HG02884 (cell line): Measurements from ENCODE around the gene EXOC5.
A peak's percentile ranks its signal among the peaks of the same experiment; 100 is the strongest.
"Not testable (repeated sequence)": the region's sequence is repeated elsewhere in the genome, so short reads cannot be mapped to it uniquely, and the experiment has no call there.

Experiments used
- ATAC-seq: cut with Tn5 transposase; IDR thresholded peaks from one replicate; pipeline ENCODE4 v1.9.1; 2021; ENCODE audit warnings: mild to moderate bottlenecking, moderate library complexity; ENCODE audit not compliant: unreplicated experiment

EXOC5 gene

DNA sequence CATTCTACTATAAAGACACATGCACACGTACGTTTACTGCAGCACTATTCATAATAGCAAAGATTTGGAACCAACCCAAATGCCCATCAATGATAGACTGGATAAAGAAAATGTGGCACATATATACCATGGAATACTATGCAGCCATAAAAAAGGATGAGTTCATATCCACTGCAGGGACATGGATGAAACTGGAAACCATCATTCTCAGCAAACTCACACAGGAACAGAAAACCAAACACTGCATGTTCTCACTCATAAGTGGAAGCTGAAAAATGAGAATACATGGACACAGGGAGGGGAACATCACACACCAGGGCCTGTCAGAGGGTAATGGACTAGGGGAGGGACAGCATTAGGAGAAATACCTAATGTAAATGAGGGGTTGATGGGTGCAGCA is 10.5 kb downstream of the EXOC5 start:
- not testable (repeated sequence) for ATAC-seq

DNA sequence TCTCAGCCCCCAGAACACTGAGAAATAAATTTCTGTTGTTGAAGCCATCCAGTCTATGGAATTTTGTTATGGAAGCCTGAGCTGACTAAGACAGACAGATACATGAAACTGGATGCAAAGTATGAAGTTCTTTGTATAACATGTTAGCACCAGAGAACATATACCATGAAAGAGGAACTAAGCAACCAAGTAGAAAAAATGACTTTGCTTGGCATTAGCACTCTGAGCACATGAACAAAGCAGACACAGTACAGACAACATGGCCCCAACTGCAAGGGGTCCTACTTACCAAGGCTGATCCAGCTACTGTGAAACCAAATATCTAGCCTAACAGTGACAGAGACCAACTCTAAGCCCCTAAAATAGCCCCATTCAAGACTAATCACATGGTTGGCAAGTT is 13.8 kb downstream of the EXOC5 start:
- ATAC-seq = peak; percentile 87

DNA sequence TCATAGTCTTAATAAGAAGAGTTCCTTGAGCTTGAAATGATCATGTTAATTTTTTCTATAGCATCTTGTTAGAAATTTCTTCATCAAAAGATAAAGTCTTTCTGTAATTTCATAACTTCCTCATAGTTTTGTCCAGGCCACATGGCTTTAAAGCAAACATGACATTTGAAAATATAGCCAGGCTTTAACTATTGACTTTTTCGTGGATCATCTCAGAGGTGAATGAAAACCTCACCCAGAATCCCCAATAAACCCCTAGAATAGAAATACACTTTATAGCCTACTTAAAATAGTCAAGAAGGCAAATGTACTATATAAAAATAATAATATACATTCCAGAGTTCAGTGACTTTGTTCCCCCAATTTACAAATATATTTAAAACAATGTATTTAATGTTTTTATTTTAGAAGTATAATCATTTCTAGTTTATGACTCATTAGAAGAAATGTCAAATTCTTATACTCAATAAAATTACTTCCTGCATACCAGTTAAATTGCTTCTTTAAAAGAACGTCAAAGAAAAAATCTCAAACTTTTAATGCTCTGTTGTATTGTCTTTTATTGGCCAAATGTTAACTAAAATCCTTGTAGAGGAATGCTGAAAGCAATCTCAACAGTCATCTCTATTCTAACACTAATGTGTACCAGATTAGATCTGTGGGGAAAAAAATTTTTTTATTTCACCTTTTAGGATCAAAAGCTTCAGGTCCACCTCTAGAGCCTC is 21.6 kb downstream of the EXOC5 start:
- no peak for ATAC-seq

DNA sequence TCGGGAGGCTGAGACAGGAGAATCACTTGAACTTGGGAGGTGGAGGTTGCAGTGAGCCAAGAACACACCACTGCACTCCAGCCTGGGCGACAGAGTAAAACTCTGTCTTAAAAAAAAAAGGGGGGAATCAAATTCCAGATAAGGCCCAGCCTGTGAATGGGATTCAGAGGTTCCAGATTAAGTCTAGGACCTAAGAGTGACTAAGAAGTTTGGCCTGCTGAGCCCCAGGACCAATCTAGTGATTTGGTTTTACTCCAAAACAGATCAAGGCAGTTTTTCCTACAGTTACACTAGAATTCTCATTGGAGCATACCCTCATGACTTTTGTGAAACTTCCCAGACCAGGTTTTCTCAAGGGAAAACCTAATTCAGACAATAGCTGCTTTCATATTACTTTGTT is 22.8 kb downstream of the EXOC5 start:
- no peak for ATAC-seq

DNA sequence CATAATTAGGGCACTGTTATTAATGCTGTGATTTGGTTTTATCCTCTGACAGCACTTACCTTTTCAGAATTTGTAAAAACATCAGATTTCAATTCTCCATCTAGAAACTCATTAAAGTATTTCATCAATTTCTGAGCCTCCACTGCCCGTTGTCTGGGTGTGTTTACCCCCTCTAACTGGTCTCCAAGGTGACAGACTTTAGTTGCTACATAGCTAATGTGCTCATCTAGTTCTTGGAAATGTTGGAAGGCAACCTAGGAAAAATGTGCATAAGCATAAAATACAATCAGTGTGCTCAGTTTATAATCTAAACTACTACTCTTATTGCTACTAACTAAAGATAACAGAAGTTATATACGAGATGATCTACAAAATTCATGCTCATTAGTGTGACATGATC is 24.6 kb downstream of the EXOC5 start:
- no peak for ATAC-seq

DNA sequence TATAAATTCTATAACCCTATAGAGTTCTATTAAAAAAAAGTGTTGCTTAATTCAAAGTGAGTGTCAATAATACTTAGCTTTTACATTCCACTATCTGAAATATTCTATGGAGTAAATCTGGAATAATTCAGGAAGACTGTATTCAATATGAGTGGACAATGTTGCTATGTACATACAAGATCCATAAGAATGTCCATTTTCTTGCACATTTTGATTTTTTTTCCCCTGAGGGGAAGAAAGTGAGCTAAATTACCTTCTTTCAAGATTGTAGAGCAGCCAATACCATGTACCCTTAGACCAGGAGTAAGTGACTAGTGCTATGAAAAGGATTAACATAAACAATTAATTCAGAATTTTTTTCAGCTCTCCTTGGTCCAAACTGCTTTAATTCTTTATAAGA is 25.4 kb downstream of the EXOC5 start:
- no peak for ATAC-seq

DNA sequence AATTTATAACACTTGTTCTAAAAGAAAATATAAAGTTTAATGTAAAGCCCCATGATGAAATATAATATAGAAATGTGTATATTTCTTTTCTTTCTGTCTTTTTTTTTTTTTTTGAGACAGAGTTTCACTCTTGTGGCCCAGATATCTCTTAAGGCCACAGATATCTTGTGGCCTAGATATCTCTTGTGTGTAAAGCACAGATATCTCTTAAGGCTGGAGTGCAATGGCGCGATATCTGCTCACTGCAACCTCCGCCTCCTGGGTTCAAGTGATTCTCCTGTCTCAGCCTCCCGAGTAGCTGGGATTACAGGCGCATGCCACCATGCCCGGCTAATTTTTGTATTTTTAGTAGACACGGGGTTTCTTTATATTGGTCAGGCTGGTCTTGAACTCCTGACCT is 28.6 kb downstream of the EXOC5 start:
- ATAC-seq = not testable (repeated sequence)

DNA sequence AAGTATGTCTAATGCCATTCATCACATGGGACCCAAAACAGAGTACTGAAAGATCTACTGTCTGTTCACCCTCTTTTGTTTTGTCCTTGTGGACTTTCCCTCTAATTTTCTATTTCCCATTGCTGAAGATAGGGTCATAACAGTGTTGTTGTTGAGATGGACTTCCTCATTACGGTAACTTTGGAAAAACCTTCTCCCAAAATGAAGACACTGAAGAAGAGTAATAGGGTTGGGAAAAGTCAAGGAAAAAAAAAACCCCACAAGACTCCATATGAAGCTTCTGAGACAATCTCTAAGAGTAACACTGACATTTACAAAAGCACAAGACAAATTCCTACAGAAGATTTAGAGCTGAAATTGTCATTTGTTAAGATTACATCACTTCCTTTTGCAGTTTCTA is 36.7 kb downstream of the EXOC5 start:
- no peak for ATAC-seq

DNA sequence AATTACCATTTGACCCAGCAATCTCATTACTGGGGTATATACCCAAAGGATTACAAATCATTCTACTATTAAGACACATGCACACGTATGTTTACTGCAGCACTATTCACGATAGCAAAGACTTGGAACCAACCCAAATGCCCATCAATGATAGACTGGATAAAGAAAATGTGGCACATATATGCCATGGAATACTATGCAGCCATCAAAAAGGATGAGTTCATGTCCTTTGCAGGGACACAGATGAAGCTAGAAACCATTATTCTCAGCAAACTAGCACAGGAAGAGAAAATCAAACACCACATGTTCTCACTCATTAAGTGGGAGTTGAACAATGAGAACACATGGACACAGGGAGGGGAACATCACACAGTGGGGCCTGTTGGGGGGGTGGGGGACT is 40.4 kb downstream of the EXOC5 start:
- ATAC-seq = not testable (repeated sequence)

DNA sequence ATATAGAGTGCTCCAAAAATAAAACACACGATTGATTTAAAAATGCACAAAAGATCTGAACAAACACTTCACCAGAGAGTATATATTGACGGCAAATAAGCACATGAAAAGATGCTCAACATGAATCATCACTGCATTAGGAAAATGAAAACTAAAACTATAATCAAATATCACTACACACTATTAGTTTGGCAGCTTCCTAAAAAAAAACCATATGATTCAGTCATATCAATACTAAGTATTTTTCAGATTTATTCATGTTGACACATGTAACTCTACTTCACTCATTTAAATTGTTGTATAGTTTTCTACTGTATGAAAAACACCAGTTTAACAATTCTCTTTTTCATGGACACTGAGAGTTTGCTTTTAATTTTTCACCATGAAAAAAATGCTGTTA is 41.6 kb downstream of the EXOC5 start:
- ATAC-seq = peak; percentile 59

DNA sequence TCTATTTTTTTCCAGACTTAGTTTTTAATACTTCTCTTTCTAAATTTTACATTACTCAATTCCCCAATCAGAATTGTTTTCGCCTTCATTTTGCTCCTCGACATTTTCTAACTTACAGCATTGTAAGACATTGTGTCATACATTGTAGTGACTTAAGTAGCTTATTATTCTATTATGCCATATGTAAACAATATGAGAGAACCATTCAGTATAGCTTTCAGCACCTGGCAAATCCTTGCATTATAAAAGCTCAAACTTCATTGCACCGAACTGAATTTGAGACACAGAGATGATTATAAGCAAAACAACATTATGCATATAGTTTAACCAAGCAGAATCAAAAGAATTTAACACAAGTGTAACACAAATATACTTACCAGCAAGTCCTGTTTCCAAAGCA is 46.8 kb downstream of the EXOC5 start:
- no peak for ATAC-seq

DNA sequence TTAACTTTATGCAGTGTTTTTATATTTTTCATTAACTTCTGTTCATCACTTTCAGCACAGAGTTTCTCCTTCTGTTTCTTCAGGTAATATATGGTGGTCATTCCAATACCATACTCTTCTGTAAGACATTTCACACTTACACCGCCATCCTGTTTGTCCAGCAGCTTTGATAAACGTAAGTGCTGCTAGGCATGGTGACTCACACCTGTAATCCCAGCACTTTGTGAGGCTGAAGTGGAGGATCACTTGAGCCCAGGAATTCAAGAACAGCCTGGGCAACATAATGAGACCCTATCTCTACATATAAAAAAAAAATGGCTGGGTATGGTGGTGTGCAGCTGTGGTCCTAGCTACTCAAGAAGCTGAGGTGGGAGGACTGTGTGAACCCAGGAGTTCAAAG is 55.8 kb downstream of the EXOC5 start:
- ATAC-seq = no peak

DNA sequence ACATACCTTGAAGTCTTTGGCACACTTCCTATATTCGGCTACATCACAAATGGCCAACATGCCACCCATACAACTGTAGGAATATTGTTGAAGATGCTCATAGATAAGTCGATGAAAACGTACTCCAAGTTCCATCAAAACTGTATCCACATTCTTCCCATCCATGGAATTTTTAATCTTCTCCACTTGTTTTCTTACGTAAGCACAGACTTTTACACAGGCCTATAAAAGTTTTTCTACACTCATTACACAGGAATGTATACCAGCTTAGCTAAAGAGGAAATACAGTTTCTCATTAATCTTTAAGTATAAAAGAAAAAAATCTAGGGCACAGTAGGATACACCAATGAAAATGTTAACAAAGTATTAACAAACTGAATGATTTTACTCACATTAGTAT is 59.1 kb downstream of the EXOC5 start:
- ATAC-seq = no peak

DNA sequence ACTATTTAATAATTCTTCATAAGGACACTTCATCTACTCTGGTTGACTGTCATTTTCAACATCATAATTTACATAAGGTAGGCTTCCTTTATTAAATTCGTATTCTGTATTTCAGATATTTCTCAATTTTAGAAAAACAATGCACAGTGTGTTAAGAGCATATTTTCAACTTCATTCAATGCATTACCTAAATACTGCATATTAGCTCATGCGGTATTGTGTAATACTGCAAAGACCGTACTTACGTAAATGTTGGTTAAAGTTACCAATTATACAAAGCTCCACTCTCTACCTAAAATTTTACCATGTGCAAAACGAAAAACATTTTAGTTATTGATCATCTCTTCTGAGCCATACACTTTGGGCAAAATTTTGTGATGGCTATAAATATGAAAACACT is 62.8 kb downstream of the EXOC5 start:
- ATAC-seq = no peak

DNA sequence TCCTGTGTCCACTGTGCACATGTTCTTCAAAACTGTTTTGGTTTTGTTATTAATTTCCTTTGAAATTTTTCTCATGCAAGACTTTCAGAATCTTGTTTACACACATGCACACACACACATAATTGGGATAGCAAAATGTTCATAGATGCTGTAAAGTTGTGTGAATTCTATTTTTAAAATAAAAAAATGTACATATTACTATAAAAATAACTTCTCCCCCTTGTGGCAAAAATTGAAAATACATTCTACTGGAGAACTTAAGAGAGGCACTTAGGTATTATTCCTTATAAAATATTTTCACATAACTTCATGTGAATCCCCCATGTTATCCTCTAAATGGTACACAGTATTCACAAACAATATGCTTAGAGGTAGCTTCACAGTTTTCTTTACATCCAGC is 66.0 kb downstream of the EXOC5 start:
- ATAC-seq = not testable (repeated sequence)

DNA sequence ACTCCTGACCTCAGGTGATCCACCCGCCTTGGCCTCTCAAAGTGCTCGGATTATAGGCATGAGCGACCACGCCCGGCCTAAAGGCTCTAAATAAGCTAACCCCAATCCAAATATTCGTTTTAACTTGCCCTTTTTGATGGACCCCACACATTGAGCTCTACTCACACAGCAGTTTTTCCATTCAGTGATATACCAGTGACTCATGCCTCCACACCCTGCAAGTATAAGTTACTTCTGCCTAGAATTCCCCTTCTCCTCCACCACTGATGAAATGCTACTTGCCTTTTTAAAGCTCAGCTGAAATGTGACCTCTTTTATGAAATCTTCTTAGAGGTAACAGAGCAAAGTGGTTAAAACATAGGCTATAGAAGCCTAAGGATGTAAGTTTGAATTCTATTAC is 68.8 kb downstream of the EXOC5 start:
- no peak for ATAC-seq

DNA sequence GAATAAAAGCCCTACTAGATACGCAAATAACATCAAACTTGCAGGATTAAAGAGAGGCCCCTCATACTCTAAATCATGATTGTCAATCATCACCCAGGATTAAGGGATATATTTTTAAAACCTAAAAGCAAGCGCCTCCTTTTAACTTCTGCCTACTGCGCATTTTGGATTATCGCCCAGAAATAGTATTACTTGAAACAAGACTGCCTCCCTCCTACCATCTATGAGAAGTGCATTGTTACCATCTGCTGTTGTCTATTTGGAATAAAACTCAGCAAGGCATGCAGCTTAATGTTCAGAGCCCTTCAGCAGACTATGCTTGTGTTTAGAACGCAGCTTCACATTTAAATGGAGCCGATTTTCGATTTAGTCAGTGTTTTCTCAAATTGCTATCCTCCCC is 79.6 kb downstream of the EXOC5 start:
- no peak for ATAC-seq

DNA sequence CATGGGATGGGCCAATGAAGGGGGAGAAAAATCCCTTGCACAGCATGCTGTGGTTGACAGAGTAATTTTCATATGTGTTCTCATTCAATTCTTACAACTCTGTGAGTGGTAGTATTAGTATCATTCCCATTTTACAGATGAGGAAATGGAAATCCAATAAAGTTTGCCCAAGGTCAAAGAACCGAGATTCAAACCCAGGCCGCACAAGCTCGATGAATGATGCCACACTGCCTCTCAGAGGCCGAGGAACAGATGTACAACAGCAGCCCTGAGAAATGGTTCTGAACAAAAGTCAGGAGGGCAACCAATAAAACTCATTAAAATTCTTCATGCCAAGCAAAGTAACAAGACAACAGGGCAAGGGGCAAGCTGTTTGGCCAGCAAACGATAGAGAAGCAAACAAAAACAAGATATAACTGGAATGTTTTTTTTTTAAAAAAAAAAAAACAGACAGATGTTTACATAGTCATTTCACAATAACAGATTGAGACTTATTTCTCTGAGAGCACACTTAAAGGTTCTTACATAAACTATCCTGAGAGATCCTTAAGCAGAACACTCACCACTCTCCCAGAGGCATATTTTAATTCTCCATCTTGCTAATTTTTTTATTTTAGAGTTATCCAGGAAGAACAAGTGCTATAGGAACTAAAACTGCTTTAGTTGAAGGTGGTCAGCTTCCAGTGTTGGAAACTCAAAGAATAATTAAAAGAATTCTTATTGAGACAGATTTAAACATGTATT is 85.8 kb downstream of the EXOC5 start:
- no peak for ATAC-seq

DNA sequence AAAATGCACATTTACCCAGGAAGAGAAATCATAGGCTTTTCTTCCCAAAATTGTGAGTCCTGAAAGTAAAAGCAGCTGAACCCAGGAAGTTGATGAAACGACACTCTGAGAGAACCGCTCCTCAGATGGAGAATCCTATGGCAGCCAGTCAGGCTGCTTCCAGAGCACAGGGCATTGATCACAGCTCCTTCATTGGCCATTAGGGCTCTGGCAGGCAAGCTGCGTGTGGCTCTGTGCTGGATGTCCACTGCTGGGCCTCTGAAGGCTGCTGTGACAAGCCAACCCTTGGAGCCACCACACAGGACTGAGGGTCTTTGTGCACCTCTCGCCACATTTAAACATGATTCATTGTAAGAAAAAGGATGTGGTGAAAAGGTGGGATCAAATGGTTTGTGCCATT is 89.4 kb downstream of the EXOC5 start:
- no peak for ATAC-seq

DNA sequence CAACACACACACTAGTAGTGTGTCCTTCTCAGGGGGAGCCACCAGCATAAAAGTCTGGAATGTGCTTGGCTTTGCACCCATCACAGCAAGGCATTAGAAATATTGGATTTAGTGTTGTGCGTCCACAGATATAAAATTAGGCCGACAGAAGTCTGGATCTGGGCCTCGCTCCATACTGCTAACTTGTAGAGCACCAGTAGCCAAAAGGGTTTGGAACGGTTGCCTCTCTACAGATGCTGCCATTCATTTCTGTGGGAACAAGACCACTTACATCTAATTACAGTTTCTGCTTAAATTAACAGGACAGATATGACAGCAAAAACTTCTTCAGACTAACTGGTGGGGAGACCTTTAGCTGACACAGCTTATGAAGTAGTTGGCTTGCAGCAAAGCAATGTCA is 94.2 kb downstream of the EXOC5 start:
- ATAC-seq = no peak

DNA sequence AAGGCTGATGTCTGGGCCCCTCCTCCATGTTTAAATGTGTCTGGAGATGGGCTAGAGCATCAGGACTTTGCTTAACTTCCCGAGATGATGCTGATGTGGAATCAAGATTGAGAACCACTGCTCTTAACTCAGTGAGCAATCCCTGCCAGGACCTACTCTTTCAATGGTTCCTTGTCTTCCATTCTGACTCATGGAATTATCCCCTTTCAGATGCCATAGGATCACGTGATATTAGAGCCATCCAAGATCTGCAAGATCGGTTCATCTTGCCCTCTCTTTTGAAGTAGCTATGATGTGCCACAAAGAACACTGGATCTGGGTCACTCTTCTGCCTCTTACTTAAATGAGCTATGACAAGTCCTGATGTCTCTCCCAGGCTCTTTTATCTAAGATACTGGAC is 96.8 kb downstream of the EXOC5 start:
- no peak for ATAC-seq

DNA sequence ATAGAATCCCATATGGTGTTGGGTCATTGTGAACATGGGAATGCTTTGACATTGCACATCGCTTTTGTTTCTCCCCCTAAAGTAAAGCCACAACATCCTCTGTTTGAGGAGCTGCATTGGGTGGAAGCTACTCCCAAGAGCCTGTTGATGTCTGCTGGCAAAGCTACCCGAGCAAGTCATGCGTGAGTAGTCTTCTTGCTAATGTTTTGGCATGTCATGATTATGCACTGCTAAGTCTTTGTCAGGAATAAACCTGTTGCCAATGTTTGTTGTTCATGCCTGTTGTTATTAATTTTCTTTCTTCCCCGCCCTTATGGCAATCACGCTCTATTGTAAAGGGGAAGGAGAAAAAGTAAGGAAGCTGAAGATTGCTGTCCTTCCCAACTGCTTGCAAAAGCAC is 97.3 kb downstream of the EXOC5 start:
- no peak for ATAC-seq

DNA sequence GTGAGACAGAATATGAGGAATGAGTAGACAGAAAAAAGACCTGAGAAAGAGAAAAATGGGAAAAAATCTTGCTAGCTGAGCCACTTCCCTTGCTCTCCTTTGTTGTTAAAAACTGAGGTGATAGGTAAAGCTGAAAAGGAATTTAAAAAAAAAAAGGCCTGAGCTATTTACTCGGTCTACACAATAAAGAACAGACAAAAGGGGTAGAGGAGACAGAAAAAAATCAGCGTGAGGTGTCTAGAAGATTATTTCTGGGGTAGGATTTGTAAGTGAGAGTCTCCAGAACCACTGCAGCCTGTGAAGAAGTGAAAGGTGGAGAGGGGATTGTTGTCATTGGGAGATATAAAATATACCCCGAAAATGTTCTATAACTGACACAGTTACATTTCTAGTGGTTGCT is 98.8 kb downstream of the EXOC5 start:
- ATAC-seq = no peak
